ENCODE data around the gene FKBP10. TPM values are rescaled to one million over a fixed set of nuclear protein-coding genes. Genes with fewer than 3 reads are reported as not detected.
"Not testable (repeated sequence)": the region's sequence is repeated elsewhere in the genome, so short reads cannot be mapped to it uniquely, and the experiment has no call there.

The FKBP10 gene
- total RNA-seq, 1 donor from 2014 or later = 73.3 TPM

GRCh38 chr17:41835214-41835799 is 22.5 kb downstream of the FKBP10 start:
- intact Hi-C loops (cut with DNase I) = no loop called here
- ATAC-seq (peak; percentile 68), DNase-seq (ENCODE audit: low spot score) (no peak)

DNA sequence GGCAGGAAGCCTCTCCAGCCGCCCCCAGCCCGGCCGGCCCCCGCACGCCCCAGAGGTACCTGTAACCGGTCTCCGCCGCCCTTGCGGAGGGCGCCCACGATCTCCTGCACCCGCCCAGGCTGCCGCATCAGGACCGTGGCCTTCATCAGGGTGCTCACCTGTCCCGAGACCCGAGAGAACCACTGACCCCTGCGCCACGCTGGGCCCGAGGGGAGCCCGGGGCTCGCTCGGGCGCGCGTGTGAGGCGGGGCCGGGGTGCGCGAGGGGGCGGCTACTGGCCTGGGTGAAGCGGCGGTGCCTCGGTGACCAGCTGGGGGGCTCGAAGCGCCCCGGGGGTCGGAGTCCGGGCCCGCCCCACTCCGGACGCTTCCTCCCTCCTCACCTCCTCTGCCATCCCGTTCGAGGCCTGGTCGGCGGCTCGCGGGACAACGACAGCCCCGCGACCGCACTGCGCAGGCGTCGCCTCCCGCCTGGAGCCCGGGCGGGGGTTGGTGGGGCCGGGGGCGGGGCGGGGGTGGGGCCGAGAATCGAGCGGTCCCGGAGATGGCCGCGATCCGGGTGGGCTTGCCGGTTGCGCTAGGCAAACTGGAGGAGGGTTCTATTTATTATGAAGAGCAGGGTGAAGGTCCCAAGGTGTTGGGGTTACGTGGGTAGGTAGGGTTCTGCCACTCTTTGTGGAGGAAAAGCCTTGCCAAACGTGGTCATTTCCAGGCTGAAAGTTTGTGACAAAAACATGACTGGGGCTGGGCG is 23.2 kb downstream of the FKBP10 start, which contains the start of gene NT5C3B:
Gene NT5C3B (minus strand): TSS at position 433 of the 750 bp plus-strand sequence. CDS start 39 bp downstream, at position 394.
- ATAC-seq (peak; percentile 90), DNase-seq (ENCODE audit: low spot score) (peak; percentile 71)
- intact Hi-C loops (cut with DNase I) = no loop called here

DNA sequence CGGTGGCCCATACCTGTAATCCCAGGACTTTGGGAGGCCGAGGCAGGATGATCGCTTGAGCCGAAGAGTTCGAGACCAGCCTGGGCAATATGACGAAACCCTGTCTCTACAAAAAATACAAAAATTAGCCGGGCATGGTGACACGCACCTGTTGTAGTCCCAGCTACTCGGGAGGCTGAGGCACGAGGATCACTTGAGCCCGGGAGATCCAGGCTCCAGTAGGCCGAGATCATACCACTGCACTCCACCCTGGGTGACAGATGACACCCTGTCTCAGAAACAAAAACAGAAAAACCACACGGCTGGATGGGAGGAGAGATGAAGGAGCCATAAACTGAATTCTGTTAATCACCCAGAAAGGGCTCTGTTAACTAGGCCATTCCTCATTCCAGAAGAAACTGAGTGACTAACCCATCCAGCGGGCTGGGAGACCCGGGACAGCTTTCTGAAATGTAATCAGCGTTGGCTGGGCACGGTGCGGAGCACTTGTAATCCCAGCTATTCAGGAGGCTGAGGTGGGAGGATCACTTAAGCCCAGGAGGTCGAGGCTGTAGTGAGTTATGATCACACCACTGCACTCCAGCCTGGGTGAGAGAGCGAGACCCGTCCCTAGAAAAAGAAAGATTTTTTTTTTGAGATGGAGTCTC is 23.9 kb downstream of the FKBP10 start:
- ATAC-seq (peak; percentile 21), DNase-seq (ENCODE audit: low spot score) (no peak)
- intact Hi-C loops (cut with DNase I) = no loop called here

- intact Hi-C loops (cut with DNase I) = no loop called here
- ATAC-seq (no peak), DNase-seq (ENCODE audit: low spot score) (no peak)
Observed at GRCh38 chr17:41837761-41838538, 25.1 kb downstream of the FKBP10 start, which contains the start of gene KLHL10. Gene KLHL10, plus strand, starts transcription at chr17:41837825. Its CDS starts 108 bp downstream, at chr17:41837933.

DNA sequence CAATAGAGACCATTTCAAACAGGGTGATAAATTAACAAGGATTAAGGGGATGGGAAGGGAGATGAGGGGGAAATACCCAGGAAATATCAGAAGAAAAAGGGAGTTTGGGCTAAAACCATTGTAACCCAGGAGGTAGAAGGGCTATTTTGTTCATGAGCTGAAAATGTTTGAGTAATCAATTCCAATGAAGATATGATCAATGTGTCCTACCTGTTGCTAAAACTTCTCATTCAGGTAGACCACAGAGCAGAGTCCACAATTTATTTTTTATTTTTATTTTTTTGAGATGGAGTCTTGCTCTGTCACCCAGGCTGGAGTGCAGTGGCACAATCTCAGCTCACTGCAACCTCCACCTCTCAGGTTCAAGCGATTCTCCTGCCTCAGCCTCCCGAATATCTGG is 26.6 kb downstream of the FKBP10 start:
- ATAC-seq; intact Hi-C loops (cut with DNase I); DNase-seq (ENCODE audit: low spot score): not testable (repeated sequence)

DNA sequence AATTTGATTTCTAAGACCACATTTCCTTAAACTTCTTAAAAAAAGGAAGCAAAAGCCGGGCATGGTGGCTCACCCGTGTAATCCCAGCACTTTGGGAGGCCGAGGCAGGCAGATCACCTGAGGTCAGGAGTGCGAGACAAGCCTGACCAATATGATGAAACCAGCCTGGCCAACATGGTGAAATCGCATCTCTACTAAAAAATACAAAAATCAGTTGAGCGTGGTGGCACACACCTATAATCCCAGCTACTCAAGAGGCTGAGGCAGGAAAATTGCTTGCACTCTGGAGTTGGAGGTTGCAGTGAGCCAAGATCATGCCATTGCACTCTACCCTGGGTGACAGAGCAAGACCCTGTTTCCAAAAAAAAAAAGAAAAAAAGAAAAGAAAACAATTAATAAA is 28.0 kb downstream of the FKBP10 start:
- DNase-seq (ENCODE audit: low spot score); intact Hi-C loops (cut with DNase I); ATAC-seq: not testable (repeated sequence)

GRCh38 chr17:41844971-41845370 is 32.2 kb downstream of the FKBP10 start:
- ATAC-seq (no peak), DNase-seq (ENCODE audit: low spot score) (peak; percentile 25)
- intact Hi-C loops (cut with DNase I) = no loop called here

DNA sequence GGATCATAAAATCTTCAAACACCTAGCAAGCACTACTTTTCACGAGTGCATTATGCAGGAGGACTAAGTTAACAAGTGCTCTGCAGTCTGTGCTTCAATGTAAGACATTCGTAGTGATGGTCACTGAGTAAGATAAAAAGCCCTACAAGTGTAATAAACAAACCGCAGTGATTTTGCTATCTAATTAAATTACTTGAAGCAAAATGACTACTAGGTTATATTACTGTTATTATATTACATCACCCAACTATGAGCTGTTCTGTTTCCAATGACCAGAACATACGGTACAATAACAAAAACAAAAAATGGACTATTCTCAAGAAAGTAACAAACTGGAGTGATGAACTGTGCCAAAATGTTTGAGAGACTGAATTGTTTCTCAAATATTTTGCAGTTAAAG is 36.0 kb downstream of the FKBP10 start:
- intact Hi-C loops (cut with DNase I) = no loop called here
- ATAC-seq = peak; percentile 30
- DNase-seq (ENCODE audit: low spot score) = no peak

DNA sequence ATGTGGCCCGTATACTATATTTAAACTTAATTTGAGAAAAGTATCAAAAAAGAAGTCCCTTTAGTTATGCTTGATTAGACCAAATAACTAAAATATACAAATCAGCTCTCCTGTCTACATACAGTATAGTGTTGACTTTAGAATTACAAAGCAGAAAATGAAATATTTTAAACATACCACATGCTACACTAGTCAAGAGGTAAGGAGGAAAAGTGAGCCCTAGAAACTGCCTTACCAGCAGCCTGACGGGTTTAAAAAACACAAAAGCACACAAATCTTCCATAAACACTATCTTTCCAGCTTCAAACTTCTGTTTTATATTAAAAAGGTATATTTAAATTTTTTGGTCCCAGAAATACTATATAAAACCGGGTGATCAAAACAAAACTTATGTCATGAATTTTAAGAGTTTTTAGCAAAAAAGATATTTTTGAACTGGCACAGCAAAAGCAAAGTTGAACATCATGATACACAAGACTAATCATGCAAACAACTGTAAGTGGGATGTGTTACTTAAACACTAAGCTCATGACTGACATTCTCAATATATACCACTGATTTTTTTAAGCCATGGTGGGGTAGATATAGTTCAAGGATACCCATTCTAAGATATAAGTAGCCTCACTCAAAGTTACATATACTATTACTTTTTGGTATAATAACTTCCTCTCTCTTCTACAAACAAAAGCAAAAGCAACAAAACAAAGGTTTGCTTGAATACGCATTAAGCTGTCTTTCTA is 36.6 kb downstream of the FKBP10 start:
- DNase-seq (ENCODE audit: low spot score) (no peak), ATAC-seq (no peak)
- intact Hi-C loops (cut with DNase I) = no loop called here

- intact Hi-C loops (cut with DNase I); DNase-seq (ENCODE audit: low spot score); ATAC-seq: not testable (repeated sequence)
Observed at GRCh38 chr17:41851382-41851781, 38.6 kb downstream of the FKBP10 start.

DNA sequence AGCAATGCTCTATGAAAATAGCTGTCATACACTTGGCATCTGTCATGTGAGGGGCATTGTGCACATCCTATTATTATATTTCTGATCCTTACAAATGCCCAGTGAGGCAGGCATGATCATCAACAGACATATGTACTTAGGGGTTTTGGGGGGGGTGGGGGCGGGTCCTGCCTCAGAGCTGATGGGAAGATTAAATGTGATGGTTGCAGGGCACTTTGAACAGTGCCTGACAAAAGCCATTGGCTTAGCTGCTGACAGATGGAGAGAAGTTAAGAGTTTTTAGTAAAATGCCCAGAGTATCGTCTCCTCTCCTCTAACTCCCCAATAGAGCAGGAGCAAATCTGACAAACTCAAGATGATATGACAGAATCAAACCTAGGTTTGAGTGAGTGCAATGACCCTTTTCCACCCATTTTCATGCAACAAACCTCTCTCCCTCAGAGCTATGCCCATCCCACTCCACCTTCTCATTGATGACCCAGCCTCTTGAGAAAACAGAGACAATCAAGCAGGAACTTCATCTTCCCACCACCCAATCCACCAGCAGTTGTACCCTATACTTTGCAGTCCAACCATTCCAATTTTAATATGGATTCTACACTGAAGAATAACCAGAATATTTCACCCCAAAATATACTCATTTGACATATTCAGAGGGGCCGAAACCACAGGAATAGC is 47.6 kb downstream of the FKBP10 start:
- DNase-seq (ENCODE audit: low spot score) (no peak), ATAC-seq (no peak)
- intact Hi-C loops (cut with DNase I) = no loop called here

DNA sequence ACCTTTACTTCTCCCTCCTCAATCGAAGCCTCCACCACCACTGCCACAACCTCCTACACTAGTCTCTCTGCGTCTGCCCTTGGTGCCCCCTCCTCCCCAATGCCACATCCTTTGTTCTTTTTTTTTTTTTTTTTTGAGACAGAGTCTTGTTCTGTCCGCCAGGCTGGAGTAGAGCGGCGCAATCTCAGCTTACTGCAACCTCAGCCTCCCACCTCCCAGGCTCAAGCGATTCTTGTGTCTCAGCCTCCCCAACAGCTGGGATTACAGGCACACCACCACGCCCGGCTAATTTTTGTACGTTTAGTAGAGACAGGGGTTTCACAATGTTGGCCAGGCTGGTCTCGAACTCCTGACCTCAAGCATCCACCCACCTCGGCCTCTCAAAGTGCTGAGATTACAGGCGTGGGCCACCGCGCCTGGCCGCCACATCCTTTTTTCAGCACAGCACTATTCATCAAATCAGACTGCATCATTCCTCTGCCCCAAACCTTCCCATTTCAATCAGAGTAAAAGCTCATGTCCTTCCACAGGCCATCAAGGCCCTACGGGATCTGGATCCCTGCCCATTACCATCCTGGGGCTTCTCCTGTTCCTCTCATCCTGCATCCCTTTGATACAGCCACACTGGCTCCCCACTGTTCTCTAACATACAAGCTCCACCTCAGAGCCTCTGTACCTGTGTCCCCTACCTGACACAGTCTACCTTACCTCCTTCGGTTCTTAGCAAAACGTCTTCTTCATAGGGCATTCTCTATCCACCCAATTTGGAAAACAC is 50.5 kb downstream of the FKBP10 start:
- intact Hi-C loops (cut with DNase I) = no loop called here
- DNase-seq (ENCODE audit: low spot score) = no peak
- no peak for ATAC-seq

DNA sequence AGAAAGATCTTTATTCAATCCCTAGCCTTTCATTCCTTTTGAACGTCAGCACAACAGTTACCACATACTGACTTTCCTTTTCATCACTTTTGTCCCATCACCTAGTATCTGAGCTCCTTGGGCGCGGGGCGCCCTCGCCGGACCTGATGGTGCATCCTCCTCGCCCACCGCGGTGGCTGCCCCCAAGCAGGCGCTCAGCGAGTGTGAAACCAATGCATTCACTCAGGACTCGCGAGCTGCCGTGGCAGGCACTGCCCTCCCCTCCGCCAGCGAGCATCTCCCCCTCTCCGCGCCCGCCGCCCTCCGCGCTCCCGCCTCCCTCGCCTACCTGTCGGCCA is 51.7 kb downstream of the FKBP10 start:
- DNase-seq (ENCODE audit: low spot score) (no peak), ATAC-seq (no peak)
- intact Hi-C loops (cut with DNase I) = no loop called here

GRCh38 chr17:41864836-41865595 is 52.2 kb downstream of the FKBP10 start, which contains the start of gene KLHL11:
Gene KLHL11, minus strand, starts transcription at chr17:41865423. Its CDS starts 53 bp downstream, at chr17:41865370.
- intact Hi-C loops (cut with DNase I) = no loop called here
- DNase-seq (ENCODE audit: low spot score) (peak; percentile 91), ATAC-seq (peak; percentile 96)

DNA sequence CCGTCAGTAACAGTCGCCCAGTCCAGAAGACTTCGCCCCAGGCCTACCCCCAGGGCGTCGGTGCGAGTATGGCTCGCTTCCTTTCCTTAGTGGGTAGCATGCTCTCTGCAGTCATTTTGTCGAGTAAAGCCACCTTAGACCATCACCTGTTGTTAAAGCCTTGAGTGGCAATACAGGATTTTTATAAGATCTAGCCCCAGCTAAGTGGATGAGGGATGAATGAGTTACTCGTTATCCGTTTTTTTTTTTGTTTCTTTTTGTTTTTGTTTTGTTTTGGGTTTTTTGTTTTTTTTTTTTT is 52.7 kb downstream of the FKBP10 start:
- intact Hi-C loops (cut with DNase I) = no loop called here
- ATAC-seq (no peak), DNase-seq (ENCODE audit: low spot score) (no peak)

- DNase-seq (ENCODE audit: low spot score) = no peak
- ATAC-seq = no peak
- intact Hi-C loops (cut with DNase I) = no loop called here
Observed at GRCh38 chr17:41868568-41868967, 55.8 kb downstream of the FKBP10 start.

- intact Hi-C loops (cut with DNase I) = no loop called here
- DNase-seq (ENCODE audit: low spot score) = no peak
Observed at GRCh38 chr17:41869426-41869825, 56.6 kb downstream of the FKBP10 start.

More at GRCh38 chr17:41869426-41869825, 56.6 kb downstream of the FKBP10 start:
- ATAC-seq = no peak

All from sciatic nerve (tissue), 2 donors.